ENCODE measurements around the gene FASTK. TPM values are rescaled to one million over a fixed set of nuclear protein-coding genes. Genes with fewer than 3 reads are reported as not detected.

The FASTK gene
- polyA plus RNA-seq, 3 donors from 2014 or later = 49.0 to 57.6 (median 51.2) TPM

GRCh38 chr7:151099486-151100211 lies 19.0 kb upstream of the FASTK start:
- no peak for DNase-seq
- Mint-ChIP-seq H3K27ac (no peak overlapping the region), H3K4me1 (peaks cover 0 to 1% of the 10 kb centered on the region in 2 donors), H3K4me3 (no peak overlapping the region), H3K9me3 (no peaks in the 10 kb centered on the region), H3K27me3 (ENCODE audit: low read depth in 3 of 3) (no peaks in the 10 kb centered on the region), H3K36me3 (peaks cover 0 to 2% (median 0%) of the 10 kb centered on the region in 3 donors)

- H3K4me3 Mint-ChIP-seq = no peak overlapping the region
- H3K36me3 Mint-ChIP-seq = no peaks in the 10 kb centered on the region
- H3K27me3 Mint-ChIP-seq (ENCODE audit: low read depth in 3 of 3) = peaks cover 0 to 1% (median 0%) of the 10 kb centered on the region in 3 donors
- peaks cover 0 to 3% of the 10 kb centered on the region in 2 donors for H3K4me1 Mint-ChIP-seq
- peak overlapping the region in 1 of 6 donors; percentile 11 for H3K27ac Mint-ChIP-seq
- no peaks in the 10 kb centered on the region for H3K9me3 Mint-ChIP-seq
- no peak for DNase-seq
Observed at GRCh38 chr7:151095828-151096475, 15.3 kb upstream of the FASTK start.

- Mint-ChIP-seq H3K27ac (no peak overlapping the region), H3K4me1 (peaks cover 0 to 3% of the 10 kb centered on the region in 2 donors), H3K36me3 (no peaks in the 10 kb centered on the region), H3K4me3 (no peak overlapping the region), H3K9me3 (no peaks in the 10 kb centered on the region), H3K27me3 (ENCODE audit: low read depth in 3 of 3) (peaks cover 0 to 4% (median 2%) of the 10 kb centered on the region in 3 donors)
- DNase-seq = no peak
Observed at GRCh38 chr7:151095123-151095797, 14.7 kb upstream of the FASTK start.

GRCh38 chr7:151094675-151095074 lies 14.1 kb upstream of the FASTK start:
- peaks cover 2 to 3% of the 10 kb centered on the region in 2 donors for H3K4me1 Mint-ChIP-seq
- no peaks in the 10 kb centered on the region for H3K9me3 Mint-ChIP-seq
- no peak for DNase-seq
- no peaks in the 10 kb centered on the region for H3K36me3 Mint-ChIP-seq
- no peak overlapping the region for H3K4me3 Mint-ChIP-seq
- H3K27me3 Mint-ChIP-seq (ENCODE audit: low read depth in 3 of 3) = peaks cover 0 to 4% (median 2%) of the 10 kb centered on the region in 3 donors
- H3K27ac Mint-ChIP-seq = no peak overlapping the region

- peaks cover 11 to 13% of the 10 kb centered on the region in 2 donors for H3K4me1 Mint-ChIP-seq
- no peaks in the 10 kb centered on the region for H3K36me3 Mint-ChIP-seq
- H3K27me3 Mint-ChIP-seq (ENCODE audit: low read depth in 3 of 3) = peaks cover 0 to 4% (median 4%) of the 10 kb centered on the region in 3 donors
- H3K27ac Mint-ChIP-seq = no peak overlapping the region
- no peak for DNase-seq
- no peak overlapping the region for H3K4me3 Mint-ChIP-seq
- no peaks in the 10 kb centered on the region for H3K9me3 Mint-ChIP-seq
Observed at GRCh38 chr7:151093748-151094147, 13.1 kb upstream of the FASTK start.

- Mint-ChIP-seq H3K4me3 (no peak overlapping the region), H3K4me1 (peaks cover 21 to 24% of the 10 kb centered on the region in 2 donors), H3K27ac (no peak overlapping the region), H3K36me3 (no peaks in the 10 kb centered on the region), H3K9me3 (no peaks in the 10 kb centered on the region), H3K27me3 (ENCODE audit: low read depth in 3 of 3) (peaks cover 4 to 6% (median 6%) of the 10 kb centered on the region in 3 donors)
- DNase-seq = no peak
Observed at GRCh38 chr7:151091988-151092387, 11.4 kb upstream of the FASTK start.

- peaks cover 4 to 6% (median 6%) of the 10 kb centered on the region in 3 donors for H3K27me3 Mint-ChIP-seq (ENCODE audit: low read depth in 3 of 3)
- H3K4me3 Mint-ChIP-seq = no peak overlapping the region
- no peak for DNase-seq
- no peaks in the 10 kb centered on the region for H3K36me3 Mint-ChIP-seq
- no peak overlapping the region for H3K27ac Mint-ChIP-seq
- no peaks in the 10 kb centered on the region for H3K9me3 Mint-ChIP-seq
- H3K4me1 Mint-ChIP-seq = peaks cover 21 to 24% of the 10 kb centered on the region in 2 donors
Observed at GRCh38 chr7:151091431-151091830, 10.8 kb upstream of the FASTK start.

GRCh38 chr7:151091003-151091402 lies 10.4 kb upstream of the FASTK start:
- no peaks in the 10 kb centered on the region for H3K36me3 Mint-ChIP-seq
- no peaks in the 10 kb centered on the region for H3K9me3 Mint-ChIP-seq
- no peak overlapping the region for H3K27ac Mint-ChIP-seq
- H3K4me1 Mint-ChIP-seq = peaks cover 21 to 24% of the 10 kb centered on the region in 2 donors
- H3K4me3 Mint-ChIP-seq = no peak overlapping the region
- H3K27me3 Mint-ChIP-seq (ENCODE audit: low read depth in 3 of 3) = peaks cover 4 to 6% (median 6%) of the 10 kb centered on the region in 3 donors
- DNase-seq = no peak

- H3K27ac Mint-ChIP-seq = peak overlapping the region in 1 of 6 donors; percentile 92
- DNase-seq = no peak
- no peak overlapping the region for H3K4me3 Mint-ChIP-seq
- H3K36me3 Mint-ChIP-seq = no peaks in the 10 kb centered on the region
- peaks cover 4 to 9% (median 6%) of the 10 kb centered on the region in 3 donors for H3K27me3 Mint-ChIP-seq (ENCODE audit: low read depth in 3 of 3)
- no peaks in the 10 kb centered on the region for H3K9me3 Mint-ChIP-seq
- H3K4me1 Mint-ChIP-seq = peaks cover 28 to 32% of the 10 kb centered on the region in 2 donors
Observed at GRCh38 chr7:151089893-151090730, 9.5 kb upstream of the FASTK start.

- H3K4me3 Mint-ChIP-seq = peak overlapping the region; percentile 24 to 86 (median 59)
- no peaks in the 10 kb centered on the region for H3K36me3 Mint-ChIP-seq
- H3K4me1 Mint-ChIP-seq = peaks cover 35 to 37% of the 10 kb centered on the region in 2 donors
- peak overlapping the region; percentile 41 to 97 (median 86) for H3K27ac Mint-ChIP-seq
- no peaks in the 10 kb centered on the region for H3K9me3 Mint-ChIP-seq
- H3K27me3 Mint-ChIP-seq (ENCODE audit: low read depth in 3 of 3) = peaks cover 4 to 12% (median 6%) of the 10 kb centered on the region in 3 donors
- no peak for DNase-seq
Observed at GRCh38 chr7:151088856-151089699, 8.5 kb upstream of the FASTK start.

GRCh38 chr7:151088019-151088855 lies 7.6 kb upstream of the FASTK start:
- H3K27ac Mint-ChIP-seq = peak overlapping the region; percentile 76 to 97 (median 86)
- peaks cover 4 to 16% (median 6%) of the 10 kb centered on the region in 3 donors for H3K27me3 Mint-ChIP-seq (ENCODE audit: low read depth in 3 of 3)
- H3K4me1 Mint-ChIP-seq = peaks cover 41 to 42% of the 10 kb centered on the region in 2 donors
- no peak for DNase-seq
- no peaks in the 10 kb centered on the region for H3K36me3 Mint-ChIP-seq
- H3K9me3 Mint-ChIP-seq = no peaks in the 10 kb centered on the region
- H3K4me3 Mint-ChIP-seq = peak overlapping the region; percentile 73 to 86 (median 80)

Data from immature natural killer cell (primary cell).